K562 (cell line): ENCODE measurements around the gene TCP11. TPM values are rescaled to one million over a fixed set of nuclear protein-coding genes. Genes with fewer than 3 reads are reported as not detected.

Experiments
- ATAC-seq: fragments of 200-7000 bp; cut with Tn5 transposase; 3 replicates; pipeline ENCODE4 v1.9.1; 2020; ENCODE audit warnings: moderate library complexity
- BruUV-seq: library from RNA; stranded (reverse); fragments of 400-500 nt; replicated peaks from 2 replicates; lab custom pipeline; 2021; lab: Mats Ljungman, UMichigan
- CTCF ChIA-PET: fragments of 300-600 bp; formaldehyde crosslinking; extraction: SDS; loops from one replicate; lab custom pipeline; 2021; ENCODE audit warnings: low intra/inter-chr PET ratio; lab: Yijun Ruan, JAX
- POLR2A ChIA-PET: fragments of 300-600, 350-650 bp; sonication (Branson Sonifier 250); formaldehyde crosslinking; extraction: SDS; loops from one replicate; lab custom pipeline; 2021; ENCODE audit warnings: antibody characterized with exemption, inconsistent platforms; lab: Yijun Ruan, JAX
- DNase-seq, 4 experiments: peaks; one replicate each; pipeline versions ENCODE4 v3.0.0 to v3.0.0-alpha.2; 2011 to 2018; ENCODE audit warnings: low spot score in 3 of 4, mixed read lengths in 3 of 4; ENCODE audit errors: extremely low read depth in 1 of 4
- FAIRE-seq: peaks from 2 replicates; lab custom pipeline; 2011; peaks lifted over from hg19 to GRCh38; lab: Jason Lieb, UNC
- H2AFZ ChIP-seq: 2 replicates; pipeline ENCODE4 v1.6.0; 2011; ENCODE audit warnings: low read depth, low read length, control low read depth, inconsistent platforms
- H3K27ac ChIP-seq: fragments of 200-600 bp; 3 replicates; pipeline ENCODE4 v1.8.0; 2011; ENCODE audit warnings: low read depth, mild to moderate bottlenecking, control low read depth, inconsistent platforms, low read length, moderate library complexity, mixed read lengths; ENCODE audit errors: extremely low read depth
- H3K27me3 ChIP-seq, 2 experiments: fragments of 300-600 bp in 1 of 2; 2 replicates in 1 of 2; 3 replicates in 1 of 2; pipeline versions ENCODE4 v1.6.0 to v1.8.0; 2011; ENCODE audit warnings: inconsistent platforms in 2 of 2, low read length in 2 of 2, mild to moderate bottlenecking in 1 of 2, mixed read lengths in 1 of 2, moderate library complexity in 1 of 2; ENCODE audit not compliant: control insufficient read depth in 2 of 2, insufficient read depth in 2 of 2
- H3K36me3 ChIP-seq: fragments of 300-600 bp; 3 replicates; pipeline ENCODE4 v1.8.0; 2011; ENCODE audit warnings: mild to moderate bottlenecking, low read length, inconsistent platforms; ENCODE audit not compliant: control insufficient read depth, insufficient read depth
- H3K4me1 ChIP-seq, 2 experiments: fragments of 200-600 bp in 1 of 2; replicated peaks in 1 of 2; 2 replicates in 1 of 2; 3 replicates in 1 of 2; pipeline versions ENCODE4 v1.5.1 to v1.8.0; 2011; ENCODE audit warnings: inconsistent platforms in 2 of 2, low read length in 2 of 2, mild to moderate bottlenecking in 1 of 2, mixed read lengths in 1 of 2, moderate library complexity in 1 of 2; ENCODE audit not compliant: control insufficient read depth in 2 of 2, insufficient read depth in 2 of 2
- H3K4me2 ChIP-seq: 2 replicates; pipeline ENCODE4 v1.6.1; 2011; ENCODE audit warnings: low read length, control low read depth, inconsistent platforms, mixed read lengths; ENCODE audit not compliant: insufficient read depth
- H3K4me3 ChIP-seq: fragments of 200-600 bp; sonication (generic), shearing (Covaris generic); 2 replicates; pipeline ENCODE4 v1.5.1; 2016; ENCODE audit warnings: control low read depth, inconsistent platforms
- H3K79me2 ChIP-seq: fragments of 200-600 bp; 3 replicates; pipeline ENCODE4 v1.8.0; 2011; ENCODE audit warnings: low read length, inconsistent platforms; ENCODE audit not compliant: control insufficient read depth, insufficient read depth
- H3K9ac ChIP-seq, 2 experiments: 2 replicates each; pipeline versions ENCODE4 v1.6.0 to v1.6.1; 2011; ENCODE audit warnings: low read depth in 2 of 2, low read length in 2 of 2, control low read depth in 1 of 2, inconsistent platforms in 1 of 2, mild to moderate bottlenecking in 1 of 2, mixed read lengths in 1 of 2; ENCODE audit not compliant: insufficient read depth in 1 of 2
- H3K9me1 ChIP-seq: one replicate; pipeline ENCODE4 v1.6.0; 2011; ENCODE audit warnings: inconsistent platforms, mild to moderate bottlenecking, low read length, moderate library complexity; ENCODE audit not compliant: control insufficient read depth, insufficient read depth
- H3K9me3 ChIP-seq: replicated peaks from 2 replicates; pipeline ENCODE4 v1.5.1; 2011; ENCODE audit warnings: low read depth, low read length, inconsistent platforms; ENCODE audit not compliant: control insufficient read depth, insufficient read depth
- H4K20me1 ChIP-seq: replicated peaks from 2 replicates; pipeline ENCODE4 v1.6.1; 2011; ENCODE audit warnings: low read length, inconsistent platforms, mixed read lengths; ENCODE audit not compliant: control insufficient read depth, insufficient read depth
- GABPB1 ChIP-seq: sonication (generic); formaldehyde crosslinking; IDR thresholded peaks from 2 replicates; pipeline ENCODE4 v1.8.0; 2022; ENCODE audit warnings: mild to moderate bottlenecking, missing genetic modification reagents
- MCM2 ChIP-seq: fragments of 450-650 bp; IDR thresholded peaks from 2 replicates; pipeline ENCODE4 v1.6.1; 2017; ENCODE audit warnings: low read depth, mild to moderate bottlenecking
- RBM25 ChIP-seq: fragments of 200-400 bp; formaldehyde crosslinking; IDR thresholded peaks from 2 replicates; pipeline ENCODE4 v1.6.1; 2018; ENCODE audit warnings: low read length, low read depth, moderate library complexity; ENCODE audit not compliant: severe bottlenecking
- TEAD1 ChIP-seq, 2 experiments: fragments of 450-650 bp in 1 of 2; sonication (generic) in 1 of 2; formaldehyde crosslinking; IDR thresholded peaks; 2 replicates each; pipeline versions ENCODE4 v1.4.0 to v1.8.0; 2020 to 2022; ENCODE audit warnings: mild to moderate bottlenecking in 2 of 2, missing genetic modification reagents in 1 of 2
- ZFX ChIP-seq: sonication (generic); formaldehyde crosslinking; IDR thresholded peaks from 2 replicates; pipeline ENCODE4 v1.8.0; 2022; ENCODE audit warnings: mild to moderate bottlenecking, missing genetic modification reagents, moderate library complexity
- WGBS: fragments of 100-300 bp; shearing (Covaris generic); methylation state at CpG from one replicate; pipeline ENCODE4 v1.1.6; 2016; ENCODE audit warnings: low coverage, mixed read lengths; ENCODE audit not compliant: insufficient coverage; ENCODE audit errors: missing lambda C conversion rate; 5-methylcytosine and 5-hydroxymethylcytosine counted together
- in situ Hi-C: fragments of 300-500 bp; cut with MboI; formaldehyde crosslinking; loops from 4 replicates; pipeline ENCODE4 v1.15.0; 2018; ENCODE audit warnings: inconsistent platforms, mixed read lengths
- intact Hi-C: fragments of 100-400 bp; cut with micrococcal nuclease; formaldehyde crosslinking; loops from 2 replicates; pipeline ENCODE4 v1.14.2; 2022
- polyA plus RNA-seq, 8 experiments: library from polyadenylated mRNA; depleted of rRNA in 4 of 8; stranded (reverse) in 5 of 8; unstranded in 3 of 8; fragments of >200 nt; fragmentation: Nextera tagmentation in 2 of 8; fragmentation: Illumina TruSeq in 1 of 8; extraction: Ambion mirVana in 2 of 8; extraction: Trizol in 1 of 8; gene quantifications; 2 replicates each; pipeline versions ENCODE4 v1.2.1 to v1.2.3, GENCODE V29; 2011 to 2014; ENCODE audit warnings: inconsistent platforms in 1 of 8, missing spikeins in 1 of 8
- total RNA-seq, 7 experiments: library from RNA; depleted of rRNA in 6 of 7; stranded (reverse); fragments of >200 nt in 6 of 7; fragmentation: Illumina TruSeq in 2 of 7; extraction: Trizol in 2 of 7; gene quantifications; 2 replicates each; pipeline versions ENCODE4 v1.2.1 to v1.2.3, GENCODE V29; 2011 to 2021; ENCODE audit warnings: low replicate concordance in 1 of 7

TCP11 gene
- total and polyA plus RNA-seq, 9 of the 15 experiments (the other 6 are each of a cell fraction or from before 2014, with no cell fraction given): not detected

DNA sequence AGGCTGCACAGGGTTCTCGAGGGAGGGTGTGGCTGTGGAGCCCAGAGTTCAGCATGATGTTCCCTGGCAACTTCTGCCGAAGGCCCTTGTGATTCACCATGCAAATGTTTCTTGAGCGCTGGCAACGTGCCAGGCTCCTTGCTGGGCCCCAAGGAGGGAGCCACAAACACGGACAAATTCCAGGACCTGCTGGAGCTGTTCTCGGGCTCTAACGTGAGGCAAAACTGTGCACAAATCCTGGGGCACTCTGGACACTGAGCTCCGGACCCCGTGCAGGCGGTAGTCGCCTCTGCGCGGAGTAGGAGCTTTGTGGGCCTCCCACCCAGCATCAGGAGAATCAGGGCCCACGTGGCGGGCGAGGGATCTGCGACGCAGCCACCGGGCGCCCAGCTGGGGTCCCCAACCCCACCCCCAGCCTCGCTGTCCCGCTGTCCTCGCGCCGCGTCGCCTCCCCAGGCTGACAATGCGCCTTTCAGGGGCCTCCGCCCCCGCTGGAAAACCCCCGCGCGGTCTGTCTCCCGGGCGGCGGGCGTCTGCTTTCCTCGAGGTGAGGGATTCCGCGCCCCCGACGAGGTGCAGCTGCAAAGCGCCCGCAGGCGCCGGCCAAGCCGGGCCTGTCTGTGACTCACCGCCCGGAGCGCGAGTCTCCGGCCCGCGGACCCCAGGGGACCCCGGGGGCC lies 40.9 kb upstream of the TCP11 start (continued):
- TF ChIP-seq ZFX (CRISPR knock-in tag) (no peak), GABPB1 (CRISPR knock-in tag) (no peak), MCM2 (no peak)

DNA sequence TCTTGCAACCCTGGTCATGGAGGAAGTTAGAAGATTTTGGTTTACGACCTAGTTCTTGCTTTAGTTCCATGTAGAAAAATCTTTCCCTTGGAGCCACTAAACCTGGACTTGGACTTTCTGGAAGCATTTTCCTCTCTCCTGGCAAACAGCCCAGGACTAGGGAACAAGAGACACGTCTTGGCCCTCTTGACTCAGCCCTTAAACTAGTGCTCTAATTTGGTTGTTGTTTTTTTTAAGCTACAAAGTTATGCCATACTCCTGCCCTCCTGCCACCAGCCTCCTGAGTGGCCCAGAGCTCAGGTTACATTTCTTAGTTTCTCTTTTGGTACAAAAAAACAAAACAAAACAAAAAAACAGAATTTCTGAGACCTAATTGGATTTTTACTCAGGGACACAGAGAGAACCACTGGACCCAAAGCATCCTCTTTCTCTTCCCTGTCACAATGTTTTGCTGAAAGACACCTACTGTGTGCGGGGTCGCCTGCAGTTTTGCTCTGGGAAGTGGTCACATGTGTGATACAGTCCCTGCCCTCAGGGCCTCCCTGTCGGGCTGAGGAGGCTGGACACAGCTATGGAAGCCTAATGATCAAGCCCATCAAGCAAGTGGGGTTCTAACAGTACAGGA lies 40.3 kb upstream of the TCP11 start:
- no peaks in the 10 kb centered on the region for H3K36me3 ChIP-seq
- intact Hi-C loops (no loop called here), in situ Hi-C loops (no loop called here)
- no peak overlapping the region; the same call in 1 of the 2 replicates for H3K4me2 ChIP-seq
- peaks cover 2 to 5% of the 10 kb centered on the region in 2 experiments; a peak in 3 of 5 replicates for H3K27me3 ChIP-seq
- peaks cover 10 to 37% of the 10 kb centered on the region in 2 experiments; a peak in 4 of 5 replicates for H3K4me1 ChIP-seq
- no peaks in the 10 kb centered on the region for H3K79me2 ChIP-seq
- CTCF ChIA-PET: no interaction called here
- peak; percentile 15 for FAIRE-seq
- no peak overlapping the region for H3K4me3 ChIP-seq
- H3K9me1 ChIP-seq: no peaks in the 10 kb centered on the region
- peak; percentile 1 for TF ChIP-seq RBM25
- no peak for TF ChIP-seq TEAD1 (CRISPR knock-in tag; IDR thresholded peaks at IDR 0.05)
- DNase-seq: no peak
- H3K9me3 ChIP-seq: no peaks in the 10 kb centered on the region
- H3K9ac ChIP-seq: no peak overlapping the region
- 0 out of 2 replicates have a peak overlapping the region, but pooled peaks have one; percentile 20 for H2AFZ ChIP-seq
- WGBS: 25% methylated on average over 5 of the region's 5 CpGs
- POLR2A ChIA-PET: interaction anchor here (0.6 kb wide), 1 partner anchor 75 kb away, joined by 3 read pairs; no protein-coding TSS in a partner anchor
- no peak for ATAC-seq
- no peak overlapping the region for H3K27ac ChIP-seq
- no TSS peak for BruUV-seq
- no peaks in the 10 kb centered on the region for H4K20me1 ChIP-seq
